Raji (cell line): Measurements from ENCODE around the gene SRBD1.

Experiments
- POLR2A ChIP-seq: IDR thresholded peaks from 2 replicates; pipeline ENCODE4 v1.6.1; 2011; ENCODE audit warnings: low read depth, low read length, control low read depth; ENCODE audit not compliant: insufficient read depth

The SRBD1 gene

DNA sequence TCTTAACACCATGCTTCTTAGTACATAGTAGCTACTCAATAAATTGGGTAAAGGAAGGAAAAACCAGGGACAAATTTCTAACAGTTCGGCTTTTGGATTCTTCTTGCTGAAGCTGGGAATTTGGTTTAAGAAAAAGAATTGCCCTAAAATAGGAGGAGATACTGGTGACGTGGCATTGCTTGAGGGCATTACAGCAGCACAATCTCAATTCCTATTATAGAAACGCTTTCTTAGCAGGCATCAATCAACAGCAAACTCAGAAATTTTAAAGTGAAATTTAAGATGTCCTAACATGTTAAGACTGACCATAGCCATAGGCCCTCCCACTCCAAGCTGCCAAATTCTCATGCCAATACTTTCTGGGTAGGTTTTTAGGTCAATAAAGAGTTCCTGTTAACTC lies 169.5 kb downstream of the SRBD1 start:
- TF ChIP-seq POLR2A: no peak

- no peak for TF ChIP-seq POLR2A
Observed at GRCh38 chr2:45439788-45440773, 171.0 kb downstream of the SRBD1 start.

- no peak for TF ChIP-seq POLR2A
Observed at GRCh38 chr2:45438872-45439665, 172.0 kb downstream of the SRBD1 start.

GRCh38 chr2:45436456-45436855 lies 174.6 kb downstream of the SRBD1 start:
- no peak for TF ChIP-seq POLR2A

- no peak for TF ChIP-seq POLR2A
Observed at GRCh38 chr2:45435316-45435715, 175.8 kb downstream of the SRBD1 start.

DNA sequence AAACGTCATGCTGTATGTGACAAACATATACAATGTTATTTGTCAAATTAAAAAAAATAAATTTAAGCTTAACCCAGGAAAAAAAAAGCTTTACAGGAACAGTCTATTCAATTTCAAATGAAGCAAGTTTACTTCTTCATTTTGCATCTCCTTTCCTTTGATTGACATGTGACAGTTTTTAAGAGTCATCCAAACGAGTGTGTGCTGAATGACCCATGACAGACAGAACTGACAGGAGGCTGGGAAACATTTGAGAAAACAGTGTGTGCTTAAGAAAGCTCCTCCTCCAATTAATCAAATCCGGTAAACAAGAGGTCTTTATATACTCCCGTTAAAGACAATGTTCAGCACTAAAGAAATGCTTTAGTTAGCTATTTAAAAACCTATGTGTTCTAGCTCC lies 177.7 kb downstream of the SRBD1 start:
- no peak for TF ChIP-seq POLR2A

GRCh38 chr2:45432406-45432805 lies 178.7 kb downstream of the SRBD1 start:
- no peak for TF ChIP-seq POLR2A

- TF ChIP-seq POLR2A: no peak
Observed at GRCh38 chr2:45422921-45423320, 188.1 kb downstream of the SRBD1 start.

GRCh38 chr2:45418532-45418931 lies 192.5 kb downstream of the SRBD1 start:
- TF ChIP-seq POLR2A: no peak

DNA sequence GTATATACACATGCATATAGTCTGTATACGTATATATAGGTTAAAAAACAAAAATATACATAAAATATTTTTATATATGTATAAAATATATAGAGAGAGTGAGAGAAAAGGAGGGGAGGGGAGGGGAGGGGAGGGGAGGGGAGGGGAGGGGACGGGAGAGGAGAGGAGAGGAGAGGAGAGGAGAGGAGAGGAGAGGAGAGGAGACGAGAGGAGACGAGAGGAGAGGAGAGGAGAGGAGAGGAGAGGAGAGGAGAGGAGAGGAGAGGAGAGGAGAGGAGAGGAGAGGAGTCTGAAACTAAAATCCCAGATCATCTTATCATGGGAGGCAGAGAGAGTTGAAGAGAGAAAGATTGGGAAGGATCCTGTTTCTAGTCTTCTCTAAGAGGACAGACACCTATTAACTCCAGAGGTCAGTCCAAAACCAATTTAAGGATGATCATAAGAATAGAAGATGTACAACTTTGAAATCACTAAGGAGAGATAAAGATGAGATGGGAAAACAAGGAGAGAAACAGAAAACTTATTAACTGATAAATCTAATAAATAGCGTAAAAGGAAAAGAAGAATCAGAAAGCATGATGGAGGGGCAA lies 195.4 kb downstream of the SRBD1 start:
- no peak for TF ChIP-seq POLR2A

DNA sequence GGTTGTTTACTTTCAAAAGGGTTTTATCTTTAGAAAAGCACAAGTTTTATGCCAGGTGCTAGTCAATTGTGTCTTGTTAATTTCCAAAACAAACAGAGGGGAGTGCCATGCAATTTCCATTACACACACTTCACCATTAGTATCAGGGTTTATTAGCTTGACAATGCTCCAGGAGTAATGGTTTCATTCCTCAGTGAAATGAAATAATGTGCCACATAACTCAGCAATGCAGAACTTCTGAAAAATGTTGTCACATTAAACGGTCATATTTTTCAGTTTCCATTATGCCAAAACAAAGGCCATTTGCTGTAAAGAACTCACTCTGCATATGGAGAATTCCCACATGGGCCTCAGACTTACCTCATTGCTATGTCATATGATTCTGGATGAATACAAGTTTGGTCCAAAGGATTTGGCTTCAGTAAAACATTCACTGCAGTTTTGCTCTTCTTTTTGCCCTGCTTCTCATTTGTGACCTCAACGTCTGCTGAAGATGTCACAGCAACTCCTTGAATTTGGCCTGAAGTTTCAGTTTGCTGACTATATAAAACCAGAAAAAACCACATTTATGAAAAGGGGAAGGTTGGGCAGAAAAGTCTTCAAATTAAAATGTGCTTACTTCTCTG lies 198.2 kb downstream of the SRBD1 start:
- TF ChIP-seq POLR2A: no peak

DNA sequence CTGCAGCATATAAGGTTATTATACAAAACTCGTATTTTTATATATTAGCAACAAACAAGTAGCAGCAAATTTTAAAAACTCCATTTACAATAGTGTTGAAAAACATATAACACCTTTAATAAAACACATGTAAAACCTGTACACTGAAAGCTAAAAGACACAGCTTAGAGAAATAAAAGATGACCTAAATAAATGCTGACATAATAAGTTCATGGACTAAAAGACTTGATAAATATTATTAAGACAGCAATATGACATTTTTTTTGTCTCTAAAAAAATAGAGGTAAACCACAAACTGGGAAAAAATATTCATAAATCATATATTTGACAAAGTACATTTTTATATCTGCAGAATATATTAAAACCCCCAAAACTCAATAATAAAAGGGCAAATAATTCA lies 201.4 kb downstream of the SRBD1 start:
- no peak for TF ChIP-seq POLR2A

GRCh38 chr2:45406621-45407020 lies 204.4 kb downstream of the SRBD1 start:
- TF ChIP-seq POLR2A: no peak

- TF ChIP-seq POLR2A: no peak
Observed at GRCh38 chr2:45404807-45405297, 206.2 kb downstream of the SRBD1 start.

- no peak for TF ChIP-seq POLR2A
Observed at GRCh38 chr2:45403036-45403435, 208.0 kb downstream of the SRBD1 start.
